Trophoblast cell (in vitro differentiated cells and primary cell): ENCODE measurements around the gene SHISA4.

Experiments used
- DNase-seq, 2 donors: peaks; one replicate each; pipeline ENCODE4 v3.0.0-alpha.2; 2016
- H2AFZ ChIP-seq: 2 replicates; pipeline ENCODE4 v1.6.1; 2013; ENCODE audit warnings: low read length, moderate library complexity, mild to moderate bottlenecking; ENCODE audit not compliant: insufficient read depth, poor library complexity
- H2AK5ac ChIP-seq: 2 replicates; pipeline ENCODE4 v1.6.1; 2013; ENCODE audit warnings: mild to moderate bottlenecking, low read length
- H2BK120ac ChIP-seq: 2 replicates; pipeline ENCODE4 v1.6.1; 2013; ENCODE audit warnings: low read length, mild to moderate bottlenecking, moderate library complexity; ENCODE audit not compliant: insufficient read depth, poor library complexity
- H2BK12ac ChIP-seq: 2 replicates; pipeline ENCODE4 v1.6.1; 2013; ENCODE audit warnings: mild to moderate bottlenecking, low read length, moderate library complexity
- H2BK5ac ChIP-seq: 2 replicates; pipeline ENCODE4 v1.6.1; 2013; ENCODE audit warnings: low read length, low read depth, moderate library complexity, mild to moderate bottlenecking; ENCODE audit not compliant: poor library complexity
- H3K14ac ChIP-seq: 2 replicates; pipeline ENCODE4 v1.6.1; 2013; ENCODE audit warnings: mild to moderate bottlenecking, low read length
- H3K18ac ChIP-seq: 2 replicates; pipeline ENCODE4 v1.6.1; 2013; ENCODE audit warnings: mild to moderate bottlenecking, low read length
- H3K23ac ChIP-seq: 2 replicates; pipeline ENCODE4 v1.6.1; 2013; ENCODE audit warnings: low read length
- H3K27ac ChIP-seq: 2 replicates; pipeline ENCODE4 v1.5.1; 2013; ENCODE audit warnings: low read depth, mild to moderate bottlenecking, inconsistent platforms, low read length, moderate library complexity
- H3K27me3 ChIP-seq: 2 replicates; pipeline ENCODE4 v1.6.1; 2013; ENCODE audit warnings: inconsistent platforms, mild to moderate bottlenecking, low read length, moderate library complexity; ENCODE audit not compliant: insufficient read depth
- H3K36me3 ChIP-seq, 2 experiments: 1 replicate in 1 of 2; 2 replicates in 1 of 2; pipeline ENCODE4 v1.6.1; 2013; ENCODE audit warnings: low read length in 2 of 2, mild to moderate bottlenecking in 2 of 2, moderate library complexity in 1 of 2; ENCODE audit not compliant: insufficient read depth in 2 of 2, control insufficient read depth in 1 of 2
- H3K4ac ChIP-seq: 2 replicates; pipeline ENCODE4 v1.6.1; 2013; ENCODE audit warnings: low read depth, mild to moderate bottlenecking, low read length, moderate library complexity
- H3K4me1 ChIP-seq, 2 experiments: 1 replicate in 1 of 2; 2 replicates in 1 of 2; pipeline ENCODE4 v1.6.1; 2013; ENCODE audit warnings: low read length in 2 of 2, mild to moderate bottlenecking in 2 of 2, moderate library complexity in 1 of 2; ENCODE audit not compliant: insufficient read depth in 2 of 2, control insufficient read depth in 1 of 2
- H3K4me2 ChIP-seq: 2 replicates; pipeline ENCODE4 v1.6.1; 2013; ENCODE audit warnings: inconsistent platforms, mild to moderate bottlenecking, low read length, moderate library complexity
- H3K4me3 ChIP-seq: 2 replicates; pipeline ENCODE4 v1.5.1; 2013; ENCODE audit warnings: mild to moderate bottlenecking, low read depth, low read length, inconsistent platforms
- H3K79me1 ChIP-seq: one replicate; pipeline ENCODE4 v1.6.1; 2013; ENCODE audit warnings: low read length
- H3K79me2 ChIP-seq: 2 replicates; pipeline ENCODE4 v1.6.1; 2013; ENCODE audit warnings: low read length, mild to moderate bottlenecking; ENCODE audit not compliant: control insufficient read depth, insufficient read depth, poor library complexity
- H3K9ac ChIP-seq: 2 replicates; pipeline ENCODE4 v1.6.1; 2013; ENCODE audit warnings: mild to moderate bottlenecking, low read length
- H3K9me3 ChIP-seq: 2 replicates; pipeline ENCODE4 v1.6.1; 2013; ENCODE audit warnings: low read depth, mild to moderate bottlenecking, control low read depth, inconsistent platforms, low read length; ENCODE audit not compliant: insufficient read depth
- H4K12ac ChIP-seq: 2 replicates; pipeline ENCODE4 v1.6.1; 2013; ENCODE audit warnings: low read depth, mild to moderate bottlenecking, low read length, moderate library complexity
- H4K8ac ChIP-seq: 2 replicates; pipeline ENCODE4 v1.6.1; 2013; ENCODE audit warnings: low read depth, mild to moderate bottlenecking, low read length, moderate library complexity
- H4K91ac ChIP-seq: one replicate; pipeline ENCODE4 v1.6.1; 2013; ENCODE audit warnings: low read depth, mild to moderate bottlenecking, low read length, moderate library complexity
- WGBS: extraction: QIAGEN DNeasy Blood & Tissue Kit; methylation state at CpG from one replicate; pipeline ENCODE4 v1.1.7; 2013; ENCODE audit warnings: missing lambda C conversion rate; ENCODE audit not compliant: insufficient read length, insufficient coverage; ENCODE audit errors: extremely low coverage; 5-methylcytosine and 5-hydroxymethylcytosine counted together

The SHISA4 gene

GRCh38 chr1:201903135-201903534 is 14.4 kb downstream of the SHISA4 start:
- WGBS, result no CpG with 5 or more reads among the region's 5 CpGs
- H3K4me2 ChIP-seq, result no peak overlapping the region
- no peak overlapping the region for H4K91ac ChIP-seq
- peaks cover 4% of the 10 kb centered on the region for H3K9me3 ChIP-seq
- H3K27me3 ChIP-seq, result no peaks in the 10 kb centered on the region
- H4K8ac ChIP-seq, result no peak overlapping the region
- no peak overlapping the region for H3K9ac ChIP-seq
- peaks cover 0 to 2% of the 10 kb centered on the region in 2 experiments for H3K36me3 ChIP-seq
- no peak overlapping the region for H3K4ac ChIP-seq
- peak overlapping the region; percentile 67 for H3K27ac ChIP-seq
- H3K23ac ChIP-seq, result no peak overlapping the region
- H3K4me3 ChIP-seq, result no peak overlapping the region
- no peaks in the 10 kb centered on the region for H3K79me2 ChIP-seq
- H3K4me1 ChIP-seq, result peaks cover 21 to 22% of the 10 kb centered on the region in 2 experiments
- peaks cover 21% of the 10 kb centered on the region for H3K79me1 ChIP-seq
- peak; percentile 25 to 49 for DNase-seq
- H2AK5ac ChIP-seq, result no peak overlapping the region
- H3K14ac ChIP-seq, result no peak overlapping the region
- no peak overlapping the region for H3K18ac ChIP-seq
- H2AFZ ChIP-seq, result no peak overlapping the region
- H2BK5ac ChIP-seq, result no peak overlapping the region
- no peak overlapping the region for H2BK120ac ChIP-seq
- H2BK12ac ChIP-seq, result no peak overlapping the region
- H4K12ac ChIP-seq, result no peak overlapping the region

GRCh38 chr1:201904579-201904978 is 15.9 kb downstream of the SHISA4 start:
- peaks cover 21% of the 10 kb centered on the region for H3K79me1 ChIP-seq
- H3K9ac ChIP-seq, result no peak overlapping the region
- H2BK12ac ChIP-seq, result no peak overlapping the region
- peak overlapping the region; percentile 43 for H2BK120ac ChIP-seq
- no peak overlapping the region for H2AK5ac ChIP-seq
- no peak overlapping the region for H4K12ac ChIP-seq
- H3K36me3 ChIP-seq, result peaks cover 0 to 2% of the 10 kb centered on the region in 2 experiments
- no peak overlapping the region for H3K18ac ChIP-seq
- no peak overlapping the region for H3K4me3 ChIP-seq
- DNase-seq, result no peak
- no peak overlapping the region for H2AFZ ChIP-seq
- peak overlapping the region; percentile 1 for H3K14ac ChIP-seq
- H3K4me1 ChIP-seq, result peaks cover 21 to 22% of the 10 kb centered on the region in 2 experiments
- H3K79me2 ChIP-seq, result no peaks in the 10 kb centered on the region
- no peaks in the 10 kb centered on the region for H3K27me3 ChIP-seq
- WGBS, result no CpG with 5 or more reads among the region's 6 CpGs
- no peak overlapping the region for H3K4me2 ChIP-seq
- peak overlapping the region; percentile 67 for H2BK5ac ChIP-seq
- H3K4ac ChIP-seq, result no peak overlapping the region
- peak overlapping the region; percentile 17 for H4K91ac ChIP-seq
- peak overlapping the region; percentile 4 for H4K8ac ChIP-seq
- H3K23ac ChIP-seq, result no peak overlapping the region
- H3K9me3 ChIP-seq, result peaks cover 2% of the 10 kb centered on the region
- H3K27ac ChIP-seq, result peak overlapping the region; percentile 68

GRCh38 chr1:201905234-201905890 is 16.7 kb downstream of the SHISA4 start:
- Histone ChIP-seq H3K18ac (peak overlapping the region; percentile 51), H3K4ac (no peak overlapping the region), H3K14ac (peak overlapping the region; percentile 36), H3K9me3 (no peaks in the 10 kb centered on the region), H4K12ac (peak overlapping the region; percentile 8), H3K4me3 (no peak overlapping the region), H3K23ac (no peak overlapping the region), H3K4me1 (peaks cover 21% of the 10 kb centered on the region in 2 experiments), H4K8ac (peak overlapping the region; percentile 56), H3K79me1 (peaks cover 21% of the 10 kb centered on the region), H3K27ac (peak overlapping the region; percentile 68), H3K36me3 (peaks cover 0 to 2% of the 10 kb centered on the region in 2 experiments), H3K4me2 (no peak overlapping the region), H2AK5ac (no peak overlapping the region), H4K91ac (peak overlapping the region; percentile 73), H2BK5ac (peak overlapping the region; percentile 67), H2BK120ac (peak overlapping the region; percentile 43), H3K79me2 (no peaks in the 10 kb centered on the region), H2AFZ (no peak overlapping the region), H3K9ac (no peak overlapping the region), H2BK12ac (peak overlapping the region; percentile 58), H3K27me3 (no peaks in the 10 kb centered on the region)
- no CpG with 5 or more reads among the region's 6 CpGs for WGBS
- DNase-seq, result no peak

GRCh38 chr1:201906336-201906735 is 17.6 kb downstream of the SHISA4 start:
- no peak overlapping the region for H3K4ac ChIP-seq
- no peak overlapping the region for H4K12ac ChIP-seq
- WGBS, result no CpG with 5 or more reads among the region's 3 CpGs
- peak overlapping the region; percentile 15 for H2BK120ac ChIP-seq
- H3K27ac ChIP-seq, result no peak overlapping the region
- peak overlapping the region; percentile 39 for H3K14ac ChIP-seq
- peaks cover 20 to 21% of the 10 kb centered on the region in 2 experiments for H3K4me1 ChIP-seq
- no peak for DNase-seq
- no peaks in the 10 kb centered on the region for H3K27me3 ChIP-seq
- H4K8ac ChIP-seq, result no peak overlapping the region
- H2AK5ac ChIP-seq, result peak overlapping the region; percentile 55
- H3K23ac ChIP-seq, result no peak overlapping the region
- peak overlapping the region; percentile 48 for H4K91ac ChIP-seq
- H3K18ac ChIP-seq, result peak overlapping the region; percentile 76
- no peak overlapping the region for H3K4me2 ChIP-seq
- H3K36me3 ChIP-seq, result peaks cover 0 to 2% of the 10 kb centered on the region in 2 experiments
- no peak overlapping the region for H3K4me3 ChIP-seq
- no peaks in the 10 kb centered on the region for H3K9me3 ChIP-seq
- no peak overlapping the region for H2AFZ ChIP-seq
- H2BK12ac ChIP-seq, result peak overlapping the region; percentile 88
- no peak overlapping the region for H3K9ac ChIP-seq
- H3K79me2 ChIP-seq, result no peaks in the 10 kb centered on the region
- peaks cover 21% of the 10 kb centered on the region for H3K79me1 ChIP-seq
- H2BK5ac ChIP-seq, result no peak overlapping the region
